Measurements from ENCODE around the gene KDF1. TPM values are rescaled to one million over a fixed set of nuclear protein-coding genes. Genes with fewer than 3 reads are reported as not detected.

Gene KDF1
- total and polyA plus RNA-seq, 2 of the 13 experiments (the other 11 are each of a cell fraction or from before 2014, with no cell fraction given) = 1.9 to 4.9 TPM

- no peak for TF ChIP-seq ZNF101 (CRISPR knock-in tag; IDR thresholded peaks at IDR 0.05; ENCODE audit: borderline replicate concordance, low read depth)
- TF ChIP-seq RFXANK (CRISPR knock-in tag; IDR thresholded peaks at IDR 0.05) = no peak
- TF ChIP-seq UBTF (CRISPR knock-in tag; IDR thresholded peaks at IDR 0.05) = no peak; the same call in 1 of the 2 replicates
- no peak for TF ChIP-seq ZKSCAN8 (CRISPR knock-in tag; IDR thresholded peaks at IDR 0.05; ENCODE audit: borderline replicate concordance)
- TF ChIP-seq FOXO4 (CRISPR knock-in tag; conservative IDR thresholded peaks at IDR 0.05) = no peak
- TF ChIP-seq ZSCAN25 (CRISPR knock-in tag; IDR thresholded peaks at IDR 0.05) = no peak
- peak; percentile 54; the same call in 1 of the 2 replicates for TF ChIP-seq CBX5 (CRISPR knock-in tag; IDR thresholded peaks at IDR 0.05; ENCODE audit: borderline replicate concordance)
- peak; percentile 11; the same call in 1 of the 2 replicates for TF ChIP-seq HMG20B (CRISPR knock-in tag; conservative IDR thresholded peaks at IDR 0.05)
- TF ChIP-seq ESRRA (CRISPR knock-in tag; IDR thresholded peaks at IDR 0.05; ENCODE audit: low read depth) = peak; percentile 44; the same call in 1 of the 2 replicates
- TF ChIP-seq ISL2 (CRISPR knock-in tag; IDR thresholded peaks at IDR 0.05) = peak; percentile 38; the same call in 1 of the 2 replicates
- TF ChIP-seq NBN (conservative IDR thresholded peaks at IDR 0.05) = no peak
- no peak for TF ChIP-seq ZFP36 (IDR thresholded peaks at IDR 0.05; ENCODE audit: borderline replicate concordance, low read depth, low read length, partially characterized antibody)
- TF ChIP-seq CCAR2 (optimal IDR thresholded peaks at IDR 0.05; ENCODE audit: low read depth, low read length) = no peak
- TF ChIP-seq MIER3 (CRISPR knock-in tag; IDR thresholded peaks at IDR 0.05; ENCODE audit: borderline replicate concordance) = peak; percentile 54; the same call in 1 of the 2 replicates
- TF ChIP-seq ZNF891 (CRISPR knock-in tag; IDR thresholded peaks at IDR 0.05) = no peak
- 0 out of 2 replicates have a peak, but pooled peaks have one; percentile 16 for TF ChIP-seq GATA4 (IDR thresholded peaks at IDR 0.05; ENCODE audit: borderline replicate concordance, low read depth)
- TF ChIP-seq ZNF232 (CRISPR knock-in tag; IDR thresholded peaks at IDR 0.05; ENCODE audit: borderline replicate concordance) = peak; percentile 76; the same call in 1 of the 2 replicates
- TF ChIP-seq SP1 (IDR thresholded peaks at IDR 0.05) = no peak
- TF ChIP-seq SP1 (CRISPR knock-in tag; IDR thresholded peaks at IDR 0.05) = peak; percentile 15; the same call in 1 of the 2 replicates
- TF ChIP-seq, protein P1, sequence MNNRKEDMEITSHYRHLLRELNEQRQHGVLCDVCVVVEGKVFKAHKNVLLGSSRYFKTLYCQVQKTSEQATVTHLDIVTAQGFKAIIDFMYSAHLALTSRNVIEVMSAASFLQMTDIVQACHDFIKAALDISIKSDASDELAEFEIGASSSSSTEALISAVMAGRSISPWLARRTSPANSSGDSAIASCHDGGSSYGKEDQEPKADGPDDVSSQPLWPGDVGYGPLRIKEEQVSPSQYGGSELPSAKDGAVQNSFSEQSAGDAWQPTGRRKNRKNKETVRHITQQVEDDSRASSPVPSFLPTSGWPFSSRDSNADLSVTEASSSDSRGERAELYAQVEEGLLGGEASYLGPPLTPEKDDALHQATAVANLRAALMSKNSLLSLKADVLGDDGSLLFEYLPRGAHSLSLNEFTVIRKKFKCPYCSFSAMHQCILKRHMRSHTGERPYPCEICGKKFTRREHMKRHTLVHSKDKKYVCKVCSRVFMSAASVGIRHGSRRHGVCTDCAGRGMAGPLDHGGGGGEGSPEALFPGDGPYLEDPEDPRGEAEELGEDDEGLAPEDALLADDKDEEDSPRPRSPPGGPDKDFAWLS (CRISPR knock-in tag; IDR thresholded peaks at IDR 0.05; ENCODE audit: borderline replicate concordance) = no peak
- no peak for TF ChIP-seq U2AF1 (optimal IDR thresholded peaks at IDR 0.05; ENCODE audit: low read depth, low read length)
- no peak for TF ChIP-seq ZNF720 (CRISPR knock-in tag; IDR thresholded peaks at IDR 0.05)
- peak; percentile 58 for TF ChIP-seq FOSL2 (CRISPR knock-in tag; IDR thresholded peaks at IDR 0.05)
- TF ChIP-seq ZNF331 (CRISPR knock-in tag; IDR thresholded peaks at IDR 0.05) = peak; percentile 25; the same call in 1 of the 2 replicates
- TF ChIP-seq PRPF4 (IDR thresholded peaks at IDR 0.05; ENCODE audit: low read depth, low read length, poor library complexity, severe bottlenecking) = no peak
These were observed 44.9 kb downstream of the KDF1 start (continued) for GRCh38 chr1:26915204-26915842.
